OCI-LY7 (cell line): ENCODE data around the gene RASA2.

ENCODE experiments used
- CTCF ChIP-seq: fragments of 200-600 bp; sonication (generic); conservative IDR thresholded peaks from 2 replicates; pipeline ENCODE4 v1.5.1; 2014; ENCODE audit warnings: mild to moderate bottlenecking, antibody characterized with exemption, low read length, moderate library complexity, mixed read lengths
- EZH2phosphoT487 ChIP-seq: fragments of 200-600 bp; sonication (generic); IDR thresholded peaks from 2 replicates; pipeline ENCODE4 v1.6.1; 2018; ENCODE audit warnings: low read depth, borderline replicate concordance, mild to moderate bottlenecking, mixed run types, antibody characterized with exemption, low read length, moderate library complexity, mixed read lengths

- TF ChIP-seq CTCF (no peak), EZH2phosphoT487 (no peak)
Measured at GRCh38 chr3:141594357-141594756, 107.5 kb downstream of the RASA2 start.
